CD4-positive, alpha-beta T cell (primary cell): ENCODE results near the gene DNALI1. TPM values are rescaled to one million over a fixed set of nuclear protein-coding genes. Genes with fewer than 3 reads are reported as not detected.
A peak's percentile ranks its signal among the peaks of the same experiment; 100 is the strongest.
"Not testable (repeated sequence)": the region's sequence is repeated elsewhere in the genome, so short reads cannot be mapped to it uniquely, and the experiment has no call there.

Source experiments
- ATAC-seq: fragments of 200-7000 bp; cut with Tn5 transposase; one replicate; pipeline ENCODE4 v1.10.0; 2022; ENCODE audit warnings: mild to moderate bottlenecking; ENCODE audit not compliant: poor library complexity
- CTCF ChIA-PET: fragments of 350-600 bp; sonication (Branson Sonifier 250); formaldehyde crosslinking; loops from one replicate; lab custom pipeline; 2021; ENCODE audit warnings: antibody characterized with exemption, inconsistent platforms; lab: Charles Lee
- POLR2A ChIA-PET: fragments of 350-600 bp; sonication (Branson Sonifier 250); formaldehyde crosslinking; loops from one replicate; lab custom pipeline; 2021; ENCODE audit warnings: antibody characterized with exemption, inconsistent platforms; lab: Charles Lee
- DNase-seq, 14 experiments: peaks; one replicate each; pipeline ENCODE4 v3.0.0-alpha.2; 2013 to 2020; ENCODE audit warnings: mixed read lengths in 2 of 14
- H3K27ac ChIP-seq, 2 donors: one replicate each; pipeline versions ENCODE4 v1.5.1 to v1.7.0; 2013; ENCODE audit warnings: low read length in 2 of 2, low read depth in 1 of 2, mild to moderate bottlenecking in 1 of 2
- H3K27me3 ChIP-seq, 2 experiments: 1 replicate in 1 of 2; 2 replicates in 1 of 2; pipeline versions ENCODE4 v1.6.1 to v1.7.0; 2013; ENCODE audit warnings: low read length in 2 of 2, control low read depth in 1 of 2, mild to moderate bottlenecking in 1 of 2, moderate library complexity in 1 of 2; ENCODE audit not compliant: insufficient read depth in 2 of 2, control insufficient read depth in 1 of 2
- H3K36me3 ChIP-seq: one replicate; pipeline ENCODE4 v1.6.1; 2013; ENCODE audit warnings: low read length, control low read depth; ENCODE audit not compliant: insufficient read depth
- H3K4me1 ChIP-seq: one replicate; pipeline ENCODE4 v1.6.1; 2013; ENCODE audit warnings: low read length, control low read depth; ENCODE audit not compliant: insufficient read depth
- H3K4me3 ChIP-seq: one replicate; pipeline ENCODE4 v1.5.1; 2013; ENCODE audit warnings: mild to moderate bottlenecking, low read length, moderate library complexity
- H3K9me3 ChIP-seq, 2 experiments: 1 replicate in 1 of 2; 2 replicates in 1 of 2; pipeline versions ENCODE4 v1.6.1 to v1.7.0; 2013; ENCODE audit warnings: low read length in 2 of 2, mild to moderate bottlenecking in 2 of 2, control low read depth in 1 of 2, moderate library complexity in 1 of 2; ENCODE audit not compliant: control insufficient read depth in 1 of 2, insufficient read depth in 1 of 2
- H3K27ac Mint-ChIP-seq: one replicate; pipeline ENCODE4 v1.8.0; 2020; ENCODE audit warnings: mixed read lengths
- H3K27me3 Mint-ChIP-seq: one replicate; pipeline ENCODE4 v1.8.0; 2021; ENCODE audit warnings: mixed read lengths
- H3K36me3 Mint-ChIP-seq: one replicate; pipeline ENCODE4 v1.8.0; 2021; ENCODE audit warnings: low read depth, mixed read lengths
- H3K4me1 Mint-ChIP-seq: one replicate; pipeline ENCODE4 v1.8.0; 2021; ENCODE audit warnings: low read depth, mixed read lengths
- H3K4me3 Mint-ChIP-seq: one replicate; pipeline ENCODE4 v1.8.0; 2020; ENCODE audit warnings: mild to moderate bottlenecking, mixed read lengths
- H3K9me3 Mint-ChIP-seq: one replicate; pipeline ENCODE4 v1.8.0; 2020; ENCODE audit warnings: mixed read lengths
- intact Hi-C, 2 experiments: fragments of 100-400 bp; cut with DNase I in 1 of 2; cut with micrococcal nuclease in 1 of 2; formaldehyde crosslinking; loops; one replicate each; pipeline versions ENCODE4 v1.15.1 to v1.9.0; 2023 to 2025; cut with DNase I, micrococcal nuclease
- total RNA-seq, 174 experiments: library from RNA in 2 of 174; stranded (reverse) in 2 of 174; gene quantifications; one replicate each; pipeline ENCODE4 v1.2.3 and lab custom pipeline; 2021 to 2026
- TF ChIP-seq, protein P1 (sequence below): fragments of 200-600 bp; IDR thresholded peaks from one replicate; pipeline ENCODE4 v1.8.0; 2022; ENCODE audit warnings: antibody characterized with exemption, mild to moderate bottlenecking

DNALI1 gene
- total RNA-seq, 2 experiments from 2014 or later, result not detected

DNA sequence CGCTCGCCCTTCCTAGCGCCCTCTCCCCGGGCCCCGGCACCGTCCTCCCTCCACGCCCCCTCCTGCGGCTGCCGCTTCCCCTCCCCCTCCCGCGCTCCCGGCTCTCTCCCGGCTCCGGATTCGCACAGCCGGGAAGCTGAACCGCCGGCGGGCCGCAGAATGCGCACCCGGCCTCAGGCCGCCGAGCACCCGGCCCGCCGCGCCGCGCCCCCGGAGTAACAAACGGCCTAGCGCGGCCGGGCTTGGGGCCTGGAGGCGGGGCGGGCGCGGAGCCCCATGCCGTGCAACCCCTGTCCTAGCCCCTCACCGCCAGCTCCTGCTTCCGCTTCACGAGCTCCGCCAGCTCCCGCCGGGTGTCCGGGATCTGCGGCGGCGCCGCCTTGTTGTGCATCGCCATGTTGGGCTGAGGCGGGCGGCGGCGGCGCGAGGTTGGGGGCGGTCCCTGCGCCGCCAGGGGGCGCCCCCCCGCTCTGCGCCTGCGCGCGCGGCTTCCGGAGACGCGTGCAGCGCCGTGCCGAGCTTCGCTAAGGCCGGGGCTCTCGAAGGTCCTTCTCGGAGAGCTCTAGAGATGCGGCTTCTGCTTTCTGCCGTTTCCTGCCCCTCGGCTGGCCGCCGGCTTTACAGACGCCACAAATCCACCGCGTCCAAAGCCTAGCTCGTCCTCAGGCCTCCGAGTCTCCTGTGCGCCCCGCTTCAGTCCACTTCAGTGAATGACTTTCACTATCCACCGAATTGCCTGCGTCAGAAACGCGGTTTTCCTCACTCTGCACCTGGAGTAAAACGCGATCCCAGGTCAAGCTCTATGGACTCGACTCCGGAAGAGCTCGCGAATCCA, 42.2 kb upstream of the DNALI1 start, which contains the start of gene MEAF6:
MEAF6 (minus strand) TSS at position 417 of the 835 bp plus-strand sequence; CDS start at position 397, 20 bp downstream.
- H3K9me3 ChIP-seq, result no peaks in the 10 kb centered on the region
- no peaks in the 10 kb centered on the region for H3K27me3 ChIP-seq
- peaks cover 15% of the 10 kb centered on the region for H3K36me3 ChIP-seq
- peak within 1 kb of the TSS; percentile 95 for H3K27ac Mint-ChIP-seq
- TF ChIP-seq, protein P1, sequence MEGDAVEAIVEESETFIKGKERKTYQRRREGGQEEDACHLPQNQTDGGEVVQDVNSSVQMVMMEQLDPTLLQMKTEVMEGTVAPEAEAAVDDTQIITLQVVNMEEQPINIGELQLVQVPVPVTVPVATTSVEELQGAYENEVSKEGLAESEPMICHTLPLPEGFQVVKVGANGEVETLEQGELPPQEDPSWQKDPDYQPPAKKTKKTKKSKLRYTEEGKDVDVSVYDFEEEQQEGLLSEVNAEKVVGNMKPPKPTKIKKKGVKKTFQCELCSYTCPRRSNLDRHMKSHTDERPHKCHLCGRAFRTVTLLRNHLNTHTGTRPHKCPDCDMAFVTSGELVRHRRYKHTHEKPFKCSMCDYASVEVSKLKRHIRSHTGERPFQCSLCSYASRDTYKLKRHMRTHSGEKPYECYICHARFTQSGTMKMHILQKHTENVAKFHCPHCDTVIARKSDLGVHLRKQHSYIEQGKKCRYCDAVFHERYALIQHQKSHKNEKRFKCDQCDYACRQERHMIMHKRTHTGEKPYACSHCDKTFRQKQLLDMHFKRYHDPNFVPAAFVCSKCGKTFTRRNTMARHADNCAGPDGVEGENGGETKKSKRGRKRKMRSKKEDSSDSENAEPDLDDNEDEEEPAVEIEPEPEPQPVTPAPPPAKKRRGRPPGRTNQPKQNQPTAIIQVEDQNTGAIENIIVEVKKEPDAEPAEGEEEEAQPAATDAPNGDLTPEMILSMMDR, result peak; percentile 75
- H3K4me1 Mint-ChIP-seq, result peaks cover 46% of the 10 kb centered on the region
- H3K4me3 ChIP-seq, result peak within 1 kb of the TSS; percentile 86
- H3K4me3 Mint-ChIP-seq, result peak within 1 kb of the TSS; percentile 97
- DNase-seq (peak; percentile 72 to 93 (median 80)), ATAC-seq (peak; percentile 95)
- peaks cover 22% of the 10 kb centered on the region for H3K4me1 ChIP-seq
- intact Hi-C loops, result loop anchor here (1.0 to 2.0 kb wide), 5 partner anchors 36 to 168 kb away; partner anchors contain the start of genes GNL2 (in 1 of the 2) and SNIP1 (in 1 of the 2)
- peaks cover 39% of the 10 kb centered on the region for H3K36me3 Mint-ChIP-seq
- H3K27me3 Mint-ChIP-seq, result no peaks in the 10 kb centered on the region
- no peaks in the 10 kb centered on the region for H3K9me3 Mint-ChIP-seq
- H3K27ac ChIP-seq, result peak within 1 kb of the TSS; percentile 79 to 95
- CTCF ChIA-PET, result interaction anchor here (0.7 to 3.5 kb wide), 25 partner anchors 9 to 178 kb away, joined by 3 to 28 read pairs (median 5); partner anchors contain the start of genes CDCA8 and GNL2
- POLR2A ChIA-PET, result interaction anchor here (0.8 to 2.4 kb wide), 21 partner anchors 9 to 475 kb away, joined by 3 to 41 read pairs (median 6); partner anchors contain the start of genes C1orf122, CDCA8, GNL2 and MTF1

DNA sequence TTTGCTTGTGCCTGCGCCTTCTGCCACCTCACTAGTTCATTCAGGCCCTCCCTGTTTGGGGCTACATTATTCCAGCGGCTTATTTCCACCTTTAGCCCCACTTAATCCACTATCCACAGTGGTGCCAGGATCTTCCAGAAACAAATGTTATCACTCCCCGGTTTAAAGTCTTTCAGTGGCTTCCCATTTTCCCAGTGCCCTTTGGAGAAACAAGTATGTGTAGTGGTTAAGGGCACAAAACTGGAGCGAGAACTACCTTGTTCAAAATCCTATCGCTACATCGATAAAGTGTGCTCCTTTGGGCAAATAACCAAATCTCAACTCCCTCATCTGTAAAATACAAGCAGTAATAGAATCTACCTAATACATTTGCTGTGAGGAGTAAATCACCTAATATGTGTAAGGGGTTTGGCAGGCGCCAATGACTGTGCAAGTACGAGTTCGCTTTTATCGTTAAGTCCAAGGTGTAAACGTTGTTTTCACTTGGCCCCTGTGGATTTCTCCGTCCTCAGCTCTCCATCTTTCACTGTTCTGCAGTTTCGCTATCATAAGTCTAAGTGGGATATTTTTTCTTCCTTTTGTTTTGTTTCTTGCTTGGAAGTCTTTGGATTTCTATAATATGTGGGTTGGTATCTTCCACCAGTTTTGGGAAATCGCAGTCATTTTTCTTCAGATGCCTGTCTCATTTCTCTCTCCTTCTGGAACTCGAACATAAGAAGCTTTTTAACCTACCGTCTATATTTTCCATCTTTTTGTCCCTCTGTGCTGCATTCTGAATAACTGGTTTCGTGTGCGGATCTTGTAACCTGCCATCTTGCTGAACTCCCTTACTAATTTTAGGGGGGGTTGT, 41.3 kb upstream of the DNALI1 start:
- ATAC-seq (no peak), DNase-seq (no peak)
- ChIA-PET POLR2A (interaction anchor here (0.8 to 2.4 kb wide), 20 partner anchors 8 to 474 kb away, joined by 3 to 41 read pairs (median 6); partner anchors contain the start of genes C1orf122, CDCA8, GNL2 and MTF1), CTCF (interaction anchor here (0.7 to 3.5 kb wide), 23 partner anchors 9 to 177 kb away, joined by 3 to 28 read pairs (median 7); partner anchors contain the start of genes CDCA8 and GNL2)
- Mint-ChIP-seq H3K36me3 (peaks cover 39% of the 10 kb centered on the region), H3K4me3 (peak overlapping the region; percentile 94), H3K9me3 (no peaks in the 10 kb centered on the region), H3K27ac (peak overlapping the region; percentile 95), H3K4me1 (peaks cover 48% of the 10 kb centered on the region), H3K27me3 (no peaks in the 10 kb centered on the region)
- H3K4me3 ChIP-seq, result peak overlapping the region; percentile 86
- intact Hi-C loops, result loop anchor here (1.0 to 2.0 kb wide), 5 partner anchors 37 to 167 kb away; partner anchors contain the start of genes GNL2 (in 1 of the 2) and SNIP1 (in 1 of the 2)
- H3K27ac ChIP-seq, result peak overlapping the region; percentile 79 to 95
- no peaks in the 10 kb centered on the region for H3K9me3 ChIP-seq
- TF ChIP-seq, protein P1, result no peak
- peaks cover 22% of the 10 kb centered on the region for H3K4me1 ChIP-seq
- peaks cover 15% of the 10 kb centered on the region for H3K36me3 ChIP-seq
- no peaks in the 10 kb centered on the region for H3K27me3 ChIP-seq

DNA sequence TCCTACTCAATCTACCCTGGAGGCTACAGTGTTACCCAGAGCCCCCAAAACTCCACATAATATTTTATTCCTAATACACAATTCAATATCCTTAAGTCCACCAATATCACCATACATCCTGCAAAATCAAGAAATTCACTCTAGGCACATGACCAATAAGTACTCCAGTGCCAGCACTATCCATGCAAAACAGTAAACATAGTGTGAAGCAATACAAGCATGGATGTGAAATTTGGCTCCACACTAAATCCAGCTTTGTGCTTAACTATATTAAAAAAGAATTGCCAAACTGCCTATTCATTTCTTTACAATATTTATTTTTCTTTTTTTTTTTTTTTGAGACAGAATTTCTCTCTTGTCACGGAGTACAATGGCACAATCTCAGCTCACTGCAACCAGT, 39.2 kb upstream of the DNALI1 start:
- H3K9me3 ChIP-seq, result peaks cover 0 to 2% of the 10 kb centered on the region in 2 experiments
- intact Hi-C loops, result no loop called here
- H3K27ac ChIP-seq, result no peak overlapping the region
- DNase-seq (no peak), ATAC-seq (no peak)
- H3K9me3 Mint-ChIP-seq, result no peaks in the 10 kb centered on the region
- CTCF ChIA-PET, result no interaction called here
- peaks cover 35% of the 10 kb centered on the region for H3K4me1 Mint-ChIP-seq
- H3K27me3 Mint-ChIP-seq, result no peaks in the 10 kb centered on the region
- H3K27ac Mint-ChIP-seq, result no peak overlapping the region
- H3K4me3 Mint-ChIP-seq, result peak overlapping the region; percentile 50
- no peaks in the 10 kb centered on the region for H3K36me3 ChIP-seq
- TF ChIP-seq, protein P1, result no peak
- H3K4me1 ChIP-seq, result peaks cover 20% of the 10 kb centered on the region
- no peaks in the 10 kb centered on the region for H3K27me3 ChIP-seq
- no peak overlapping the region for H3K4me3 ChIP-seq
- POLR2A ChIA-PET, result no interaction called here
- H3K36me3 Mint-ChIP-seq, result peaks cover 27% of the 10 kb centered on the region

DNA sequence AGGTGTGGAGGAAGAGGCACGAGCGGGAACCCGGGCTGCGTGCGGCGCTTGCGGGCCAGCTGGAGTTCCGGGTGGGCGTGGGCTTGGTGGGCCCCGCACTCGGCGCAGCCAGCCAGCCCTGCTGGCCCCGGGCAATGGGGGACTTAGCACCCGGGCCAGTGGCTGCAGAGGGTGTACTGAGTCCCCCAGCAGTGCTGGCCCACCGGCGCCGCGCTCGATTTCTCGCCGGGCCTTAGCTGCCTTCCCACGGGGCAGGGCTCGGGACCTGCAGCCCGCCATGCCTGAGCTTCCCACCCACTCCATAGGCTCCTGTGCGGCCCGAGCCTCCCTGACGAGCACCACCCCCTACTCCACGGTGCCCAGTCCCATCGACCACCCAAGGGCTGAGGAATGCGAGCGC, 38.5 kb upstream of the DNALI1 start:
- H3K36me3 ChIP-seq, H3K9me3 Mint-ChIP-seq, intact Hi-C loops, H3K9me3 ChIP-seq, POLR2A ChIA-PET, H3K27ac Mint-ChIP-seq, H3K4me3 ChIP-seq, H3K27ac ChIP-seq, ATAC-seq, CTCF ChIA-PET, DNase-seq, H3K27me3 ChIP-seq, H3K27me3 Mint-ChIP-seq, H3K4me3 Mint-ChIP-seq: not testable (repeated sequence)
- H3K4me1 Mint-ChIP-seq, result peaks cover 31% of the 10 kb centered on the region
- H3K4me1 ChIP-seq, result peaks cover 15% of the 10 kb centered on the region
- peaks cover 24% of the 10 kb centered on the region for H3K36me3 Mint-ChIP-seq
